ENCODE data around the gene EXTL1. TPM values are rescaled to one million over a fixed set of nuclear protein-coding genes. Genes with fewer than 3 reads are reported as not detected.

Gene EXTL1
- total and polyA plus RNA-seq, 4 donors, result 0.08 to 0.63 (median 0.31) TPM

DNA sequence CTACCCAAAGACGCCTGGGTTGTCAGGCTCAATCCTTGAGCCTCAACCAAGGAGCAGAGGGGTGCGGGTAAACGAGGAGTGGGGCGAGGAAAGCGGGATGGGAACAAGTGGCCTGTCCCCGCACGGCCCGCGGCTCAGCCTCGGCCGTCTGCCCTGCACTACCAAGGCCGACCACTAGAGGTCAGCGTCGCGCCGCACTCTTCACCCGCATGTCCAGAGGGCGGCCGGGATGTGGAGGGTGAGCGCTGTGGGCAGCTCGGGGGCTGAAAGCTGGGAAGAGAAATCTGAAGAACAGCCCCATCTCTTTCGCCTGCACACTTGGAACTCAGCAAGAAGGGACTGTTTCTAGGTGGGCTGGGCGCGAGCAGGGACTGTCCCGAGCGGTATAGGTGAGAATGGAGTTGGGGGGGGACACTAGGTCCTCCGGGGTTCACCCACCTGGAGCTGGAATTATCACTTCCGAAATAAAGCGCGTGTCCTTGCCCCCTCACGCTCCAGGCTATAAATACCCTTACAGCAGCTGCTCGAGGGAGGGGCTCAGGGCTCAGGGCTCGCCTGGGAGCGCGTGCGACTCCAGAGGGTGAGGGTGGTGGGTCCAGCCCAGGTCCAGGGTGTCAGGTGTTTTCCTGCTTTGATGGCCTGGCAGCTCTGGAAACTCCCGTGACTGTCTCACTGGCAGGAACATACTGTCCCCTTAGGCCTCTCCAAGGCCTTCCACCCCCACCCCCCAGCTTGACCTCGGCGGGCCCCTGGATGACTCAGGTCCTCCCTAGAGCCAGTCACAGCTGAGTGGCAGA, 14.6 kb downstream of the EXTL1 start:
- no peaks in the 10 kb centered on the region for H3K36me3 ChIP-seq (ENCODE audit: control insufficient read depth in 4 of 4, insufficient read depth in 4 of 4, low read length in 4 of 4)
- 9 to 13% methylated on average over 39 of the region's 39 CpGs for WGBS, 2 donors
- no peak overlapping the region for H3K9ac ChIP-seq (ENCODE audit: insufficient read depth in 1 of 2, low read length in 2 of 2)
- H3K27me3 ChIP-seq (ENCODE audit: control insufficient read depth in 3 of 3, insufficient read depth in 3 of 3, low read length in 2 of 3), result no peaks in the 10 kb centered on the region
- TF ChIP-seq, protein P1, sequence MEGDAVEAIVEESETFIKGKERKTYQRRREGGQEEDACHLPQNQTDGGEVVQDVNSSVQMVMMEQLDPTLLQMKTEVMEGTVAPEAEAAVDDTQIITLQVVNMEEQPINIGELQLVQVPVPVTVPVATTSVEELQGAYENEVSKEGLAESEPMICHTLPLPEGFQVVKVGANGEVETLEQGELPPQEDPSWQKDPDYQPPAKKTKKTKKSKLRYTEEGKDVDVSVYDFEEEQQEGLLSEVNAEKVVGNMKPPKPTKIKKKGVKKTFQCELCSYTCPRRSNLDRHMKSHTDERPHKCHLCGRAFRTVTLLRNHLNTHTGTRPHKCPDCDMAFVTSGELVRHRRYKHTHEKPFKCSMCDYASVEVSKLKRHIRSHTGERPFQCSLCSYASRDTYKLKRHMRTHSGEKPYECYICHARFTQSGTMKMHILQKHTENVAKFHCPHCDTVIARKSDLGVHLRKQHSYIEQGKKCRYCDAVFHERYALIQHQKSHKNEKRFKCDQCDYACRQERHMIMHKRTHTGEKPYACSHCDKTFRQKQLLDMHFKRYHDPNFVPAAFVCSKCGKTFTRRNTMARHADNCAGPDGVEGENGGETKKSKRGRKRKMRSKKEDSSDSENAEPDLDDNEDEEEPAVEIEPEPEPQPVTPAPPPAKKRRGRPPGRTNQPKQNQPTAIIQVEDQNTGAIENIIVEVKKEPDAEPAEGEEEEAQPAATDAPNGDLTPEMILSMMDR (IDR thresholded peaks at IDR 0.05; ENCODE audit: control extremely low read depth, extremely low read depth), result peak; percentile 99
- DNase-seq, result peak; percentile 82 to 86 (median 84)
- peak; percentile 94 for ATAC-seq (ENCODE audit: insufficient read depth, low FRiP score)
- H3K9me3 ChIP-seq (ENCODE audit: control insufficient read depth in 4 of 4, insufficient read depth in 3 of 4, low read length in 3 of 4), result no peaks in the 10 kb centered on the region
- H3K4me1 ChIP-seq (ENCODE audit: control insufficient read depth in 5 of 5, insufficient read depth in 5 of 5, low read length in 5 of 5), result peaks cover 0 to 12% (median 0%) of the 10 kb centered on the region in 5 donors
- H3K4me3 ChIP-seq, result peak overlapping the region; percentile 57
- peak overlapping the region; percentile 23 to 91 for H3K27ac ChIP-seq (ENCODE audit: low read depth in 1 of 2, low read length in 1 of 2)

DNA sequence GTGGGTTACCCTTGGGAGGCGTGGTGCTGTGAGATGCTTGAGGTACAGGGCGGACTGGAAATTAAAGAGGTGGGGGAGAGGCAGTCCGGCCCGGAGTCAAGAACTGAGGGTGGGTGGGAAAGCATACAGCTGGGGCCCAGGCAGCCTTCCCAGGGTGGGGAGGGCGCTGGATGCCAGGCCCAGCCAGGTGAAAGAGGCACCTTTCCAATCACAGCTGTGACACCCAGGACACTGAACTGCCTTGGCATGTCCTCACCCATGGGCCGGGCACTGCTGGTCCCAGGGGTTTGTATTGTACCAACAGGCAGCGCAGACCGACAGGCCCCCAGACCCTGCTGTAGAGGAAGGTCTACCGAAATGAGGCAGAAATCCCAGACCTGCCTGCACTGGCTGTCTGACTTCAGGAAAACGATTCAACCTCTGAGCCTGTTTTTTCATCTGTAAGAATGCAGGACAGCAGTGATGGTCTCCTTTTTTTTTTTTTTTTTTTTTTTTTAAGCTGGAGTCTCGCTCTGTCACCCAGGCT, 15.2 kb downstream of the EXTL1 start:
- H3K27me3 ChIP-seq (ENCODE audit: control insufficient read depth in 3 of 3, insufficient read depth in 3 of 3, low read length in 2 of 3), result no peaks in the 10 kb centered on the region
- H3K4me1 ChIP-seq (ENCODE audit: control insufficient read depth in 5 of 5, insufficient read depth in 5 of 5, low read length in 5 of 5), result peaks cover 0 to 12% (median 0%) of the 10 kb centered on the region in 5 donors
- no peak overlapping the region for H3K9ac ChIP-seq (ENCODE audit: insufficient read depth in 1 of 2, low read length in 2 of 2)
- peak overlapping the region in 1 of 2 donors; percentile 86 for H3K27ac ChIP-seq (ENCODE audit: low read depth in 1 of 2, low read length in 1 of 2)
- DNase-seq, result no peak
- no peak overlapping the region for H3K4me3 ChIP-seq
- WGBS, 2 donors, result 70 to 87% methylated on average over 10 of the region's 11 CpGs
- ATAC-seq (ENCODE audit: insufficient read depth, low FRiP score), result no peak
- TF ChIP-seq, protein P1 (IDR thresholded peaks at IDR 0.05; ENCODE audit: control extremely low read depth, extremely low read depth), result no peak
- H3K9me3 ChIP-seq (ENCODE audit: control insufficient read depth in 4 of 4, insufficient read depth in 3 of 4, low read length in 3 of 4), result no peaks in the 10 kb centered on the region
- no peaks in the 10 kb centered on the region for H3K36me3 ChIP-seq (ENCODE audit: control insufficient read depth in 4 of 4, insufficient read depth in 4 of 4, low read length in 4 of 4)

DNA sequence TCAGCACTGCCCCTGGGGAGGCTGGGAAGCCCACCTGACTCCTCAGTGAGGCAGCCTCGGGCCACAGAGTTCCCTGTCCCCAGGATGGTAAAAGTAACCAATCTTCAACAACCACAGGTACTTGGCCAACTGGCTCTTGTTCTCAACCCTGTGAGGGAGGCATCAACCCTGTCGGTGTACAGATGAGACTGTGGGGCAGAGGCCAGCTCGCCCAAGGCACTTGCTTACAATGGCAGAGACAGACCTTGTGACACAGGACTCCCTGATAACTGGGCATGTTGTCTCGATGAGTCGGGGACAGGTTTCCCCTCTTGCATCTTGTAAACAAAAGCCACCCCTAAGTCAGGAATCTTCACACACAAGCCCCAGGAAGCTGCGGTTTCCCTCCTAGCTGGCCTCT, 16.3 kb downstream of the EXTL1 start:
- TF ChIP-seq, protein P1 (IDR thresholded peaks at IDR 0.05; ENCODE audit: control extremely low read depth, extremely low read depth), result no peak
- peak overlapping the region in 1 of 2 donors; percentile 86 for H3K27ac ChIP-seq (ENCODE audit: low read depth in 1 of 2, low read length in 1 of 2)
- no peaks in the 10 kb centered on the region for H3K9me3 ChIP-seq (ENCODE audit: control insufficient read depth in 4 of 4, insufficient read depth in 3 of 4, low read length in 3 of 4)
- 75 to 81% methylated on average over 6 of the region's 6 CpGs for WGBS, 2 donors
- H3K4me3 ChIP-seq, result no peak overlapping the region
- no peaks in the 10 kb centered on the region for H3K36me3 ChIP-seq (ENCODE audit: control insufficient read depth in 4 of 4, insufficient read depth in 4 of 4, low read length in 4 of 4)
- H3K9ac ChIP-seq (ENCODE audit: insufficient read depth in 1 of 2, low read length in 2 of 2), result no peak overlapping the region
- DNase-seq (no peak), ATAC-seq (ENCODE audit: insufficient read depth, low FRiP score) (no peak)
- H3K4me1 ChIP-seq (ENCODE audit: control insufficient read depth in 5 of 5, insufficient read depth in 5 of 5, low read length in 5 of 5), result peaks cover 0 to 12% (median 0%) of the 10 kb centered on the region in 5 donors
- H3K27me3 ChIP-seq (ENCODE audit: control insufficient read depth in 3 of 3, insufficient read depth in 3 of 3, low read length in 2 of 3), result no peaks in the 10 kb centered on the region

Data from lung (tissue), 12 donors.